T-helper 22 cell (primary cell): ENCODE measurements around the gene STX16.

ENCODE experiments used
- DNase-seq: peaks from one replicate; pipeline ENCODE4 v3.0.0-alpha.2; 2020; ENCODE audit warnings: low read depth

STX16 gene

GRCh38 chr20:58675641-58676040, 24.6 kb downstream of the STX16 start:
- no peak for DNase-seq

- DNase-seq, result no peak
Measured at GRCh38 chr20:58676161-58676560, 25.1 kb downstream of the STX16 start.

GRCh38 chr20:58677079-58677604, 26.1 kb downstream of the STX16 start:
- DNase-seq, result no peak

- no peak for DNase-seq
Measured at GRCh38 chr20:58677808-58678207, 26.7 kb downstream of the STX16 start.

GRCh38 chr20:58678806-58679205, 27.7 kb downstream of the STX16 start:
- DNase-seq, result no peak

- no peak for DNase-seq
Measured at GRCh38 chr20:58682656-58683531, 31.8 kb downstream of the STX16 start.

GRCh38 chr20:58684291-58684690, 33.2 kb downstream of the STX16 start:
- DNase-seq, result no peak

GRCh38 chr20:58685988-58686387, 34.9 kb downstream of the STX16 start:
- no peak for DNase-seq

GRCh38 chr20:58688414-58688813, 37.3 kb downstream of the STX16 start:
- DNase-seq, result no peak

GRCh38 chr20:58688840-58689239, 37.8 kb downstream of the STX16 start:
- no peak for DNase-seq

- DNase-seq, result no peak
Measured at GRCh38 chr20:58690396-58691135, 39.5 kb downstream of the STX16 start.

- DNase-seq, result no peak
Measured at GRCh38 chr20:58691773-58692578, 40.9 kb downstream of the STX16 start.

GRCh38 chr20:58692579-58693225, 41.6 kb downstream of the STX16 start, which contains the start of gene NPEPL1:
NPEPL1 (plus strand) TSS chr20:58692800; CDS start chr20:58692901, 101 bp downstream.
- DNase-seq, result peak; percentile 35

- DNase-seq, result no peak
Measured at GRCh38 chr20:58693226-58694006, 42.3 kb downstream of the STX16 start.

GRCh38 chr20:58694241-58695083, 43.4 kb downstream of the STX16 start:
- DNase-seq, result no peak

- no peak for DNase-seq
Measured at GRCh38 chr20:58695084-58695722, 44.1 kb downstream of the STX16 start.

- no peak for DNase-seq
Measured at GRCh38 chr20:58695895-58696375, 44.9 kb downstream of the STX16 start.

- DNase-seq, result no peak
Measured at GRCh38 chr20:58696411-58696961, 45.4 kb downstream of the STX16 start.
